GM19193 (cell line): ENCODE measurements around the gene ZNF485.

ENCODE experiments used
- POLR2A ChIP-seq: IDR thresholded peaks from 4 replicates; pipeline ENCODE4 v1.6.1; 2011; ENCODE audit not compliant: insufficient read depth, insufficient read length; ENCODE audit errors: extremely low read depth

ZNF485 gene

DNA sequence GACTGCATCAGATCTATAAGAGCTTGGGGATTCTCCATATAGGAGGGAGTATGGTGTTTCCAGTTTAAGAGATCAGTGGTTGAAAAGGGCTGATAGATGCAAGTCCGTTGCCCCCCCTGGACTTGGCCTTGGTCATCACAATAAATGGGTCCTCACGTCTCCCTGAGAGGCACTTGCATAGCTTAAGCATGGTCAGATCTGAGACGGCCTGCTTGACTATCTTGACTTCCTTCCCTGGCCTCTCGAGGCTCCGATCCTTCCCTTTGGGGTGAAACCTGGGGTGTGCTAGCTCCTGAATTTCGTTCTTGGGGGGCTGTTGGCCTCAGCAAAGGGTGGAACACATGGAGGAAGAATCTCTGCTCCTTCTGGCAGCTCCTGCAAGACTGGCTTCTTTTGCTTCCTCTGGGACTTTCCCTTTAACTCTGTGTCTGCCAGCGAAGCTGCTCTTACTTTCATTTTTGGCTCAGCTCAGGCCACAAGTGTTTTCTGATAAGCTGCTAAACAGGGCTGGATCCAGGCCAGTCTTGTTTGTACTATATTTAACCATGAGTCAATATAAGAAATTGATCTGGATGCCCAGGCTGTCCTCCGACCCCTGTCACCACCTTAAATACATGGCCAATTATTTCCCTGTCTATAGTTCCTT lies 11.2 kb upstream of the ZNF485 start:
- TF ChIP-seq POLR2A, result no peak

DNA sequence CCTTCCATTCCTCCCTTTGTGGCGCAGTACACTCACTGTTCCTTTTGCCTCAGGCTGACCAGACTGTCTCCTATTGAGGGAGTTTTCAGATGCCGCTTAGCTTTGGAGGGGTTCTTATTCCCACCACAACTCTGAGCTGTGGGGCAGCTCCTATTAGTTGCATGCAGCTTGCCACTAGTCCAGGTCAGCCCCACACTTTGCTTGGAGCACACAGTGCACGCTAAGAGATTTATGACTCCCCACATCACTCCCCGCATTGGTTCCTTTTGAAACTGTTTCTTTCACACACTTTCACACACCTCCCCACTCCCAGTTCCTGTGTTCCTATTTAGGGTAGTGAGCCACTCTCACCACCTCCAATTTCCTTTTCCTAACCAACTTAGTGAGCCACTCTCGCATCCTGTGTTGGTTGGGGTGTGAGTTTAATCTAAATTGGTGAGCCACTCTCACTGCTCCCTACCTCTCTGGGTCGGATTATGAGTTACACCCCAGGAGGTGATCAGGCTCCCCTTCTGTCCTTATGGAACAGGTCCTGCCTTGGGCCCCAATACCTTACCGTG lies 10.4 kb upstream of the ZNF485 start:
- TF ChIP-seq POLR2A, result no peak

DNA sequence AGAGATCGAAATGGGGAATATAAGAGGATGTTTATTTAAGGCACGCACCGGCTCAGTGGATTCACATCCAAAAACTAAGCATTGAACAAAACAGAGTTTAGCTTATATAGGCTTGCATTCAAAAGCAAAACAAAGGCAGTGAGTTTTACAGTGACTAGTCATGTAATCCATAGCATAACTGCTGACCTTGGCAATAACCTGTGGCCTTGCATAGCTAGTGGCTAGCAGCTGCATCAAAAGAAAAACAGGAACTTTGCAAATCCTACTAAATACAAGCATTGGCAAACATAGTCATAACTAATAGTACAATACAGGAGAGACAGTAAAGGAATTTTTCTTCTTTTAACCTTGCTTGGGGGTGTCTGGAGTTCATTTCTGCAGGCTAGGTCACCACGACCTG lies 9.7 kb upstream of the ZNF485 start:
- no peak for TF ChIP-seq POLR2A

DNA sequence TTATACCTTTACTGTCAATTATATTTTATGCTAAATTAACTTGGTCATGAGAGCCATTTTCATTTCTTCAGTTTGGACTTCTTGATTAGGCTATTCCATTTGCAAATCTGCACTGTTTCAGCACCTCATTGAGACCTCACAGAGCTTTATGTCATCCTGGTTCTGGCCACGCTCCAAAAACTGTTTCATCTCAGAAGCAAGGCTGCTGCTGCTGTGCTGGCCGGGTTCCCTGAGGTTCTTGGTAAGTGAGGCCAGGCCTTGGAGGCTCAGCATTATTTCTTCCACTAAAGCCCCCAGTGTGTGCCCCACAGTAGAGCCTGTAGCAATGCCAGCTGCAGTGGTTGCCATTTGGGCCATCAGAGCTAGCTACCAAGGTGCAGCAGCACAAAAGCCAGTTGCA lies 7.8 kb upstream of the ZNF485 start:
- TF ChIP-seq POLR2A, result no peak

DNA sequence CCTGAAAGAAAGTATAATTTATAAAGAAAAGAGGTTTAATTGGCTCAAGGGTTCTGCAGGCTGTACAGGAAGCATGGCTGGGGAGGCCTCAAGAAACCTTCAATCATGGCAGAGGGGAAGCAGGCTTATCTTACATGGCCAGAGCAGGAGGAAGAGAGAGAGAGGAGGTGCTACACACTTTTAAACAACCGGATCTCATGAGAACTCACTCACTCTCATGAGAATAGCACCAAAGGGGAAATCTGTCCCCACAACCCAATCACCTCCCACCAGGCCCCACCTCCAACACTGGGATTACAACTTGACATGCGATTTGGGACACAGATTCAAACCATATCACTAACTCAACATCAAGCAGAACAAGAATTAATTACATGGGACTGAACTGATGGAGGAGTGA lies 6.9 kb upstream of the ZNF485 start:
- TF ChIP-seq POLR2A, result no peak

DNA sequence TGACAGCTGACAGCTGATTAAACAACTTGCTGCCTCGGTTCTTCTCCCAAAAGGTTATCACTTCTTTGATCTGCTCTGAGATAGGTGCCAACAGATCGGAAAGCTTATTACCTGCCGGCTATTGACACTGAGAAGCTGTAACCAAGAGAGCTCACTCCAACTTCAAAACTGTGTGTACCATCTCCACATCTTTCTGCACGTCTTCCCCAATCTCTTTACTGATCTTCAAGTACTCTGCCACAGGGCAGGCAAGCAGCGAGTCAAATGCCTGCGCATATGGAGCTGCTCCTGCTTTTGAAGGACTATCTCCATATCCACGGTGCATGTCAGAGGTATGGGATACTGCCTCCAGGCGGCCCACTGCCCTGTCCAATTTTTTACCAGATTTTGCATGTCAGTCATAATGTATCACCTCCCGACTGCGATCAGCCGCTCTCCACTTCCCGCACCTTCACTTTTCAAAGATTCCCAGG lies 352 bp upstream of the ZNF485 start:
- TF ChIP-seq POLR2A, result no peak

DNA sequence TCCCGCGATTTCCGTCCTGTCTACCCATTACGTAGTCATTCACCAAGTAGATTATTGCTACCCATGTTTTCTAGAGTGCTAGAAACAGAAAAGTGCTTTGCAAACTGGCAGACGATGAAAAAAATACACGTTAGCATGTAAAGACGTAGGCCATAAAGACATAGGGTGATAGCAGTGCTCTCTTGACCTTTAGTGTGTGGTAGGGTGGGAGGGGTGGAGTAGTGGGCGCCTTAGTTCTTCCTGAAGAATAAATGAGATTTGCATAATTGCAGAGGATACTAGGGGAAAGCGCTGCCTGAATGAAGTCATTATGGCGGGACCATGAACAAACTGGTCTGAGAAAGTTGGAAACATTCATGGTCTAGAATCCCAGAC lies 948 bp downstream of the ZNF485 start:
- no peak for TF ChIP-seq POLR2A

DNA sequence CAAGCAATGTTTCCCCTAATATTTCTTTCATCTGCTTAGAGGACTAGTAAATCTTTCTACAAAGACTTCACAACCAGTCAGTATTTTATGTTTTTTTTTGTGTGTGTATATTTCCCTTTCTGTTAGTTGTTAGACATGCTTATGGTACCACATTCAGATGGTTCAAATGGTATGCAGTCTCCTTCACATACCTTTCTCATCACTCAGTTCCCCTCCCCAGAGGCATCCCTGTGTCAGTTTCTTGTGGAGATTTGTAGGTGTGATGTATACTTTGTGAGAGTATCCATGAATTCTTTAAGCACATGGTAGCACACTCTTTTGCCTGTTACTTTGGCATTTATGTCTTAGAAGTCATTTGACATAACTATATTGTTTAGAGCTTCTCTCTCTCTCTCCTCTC lies 4.4 kb downstream of the ZNF485 start:
- no peak for TF ChIP-seq POLR2A

DNA sequence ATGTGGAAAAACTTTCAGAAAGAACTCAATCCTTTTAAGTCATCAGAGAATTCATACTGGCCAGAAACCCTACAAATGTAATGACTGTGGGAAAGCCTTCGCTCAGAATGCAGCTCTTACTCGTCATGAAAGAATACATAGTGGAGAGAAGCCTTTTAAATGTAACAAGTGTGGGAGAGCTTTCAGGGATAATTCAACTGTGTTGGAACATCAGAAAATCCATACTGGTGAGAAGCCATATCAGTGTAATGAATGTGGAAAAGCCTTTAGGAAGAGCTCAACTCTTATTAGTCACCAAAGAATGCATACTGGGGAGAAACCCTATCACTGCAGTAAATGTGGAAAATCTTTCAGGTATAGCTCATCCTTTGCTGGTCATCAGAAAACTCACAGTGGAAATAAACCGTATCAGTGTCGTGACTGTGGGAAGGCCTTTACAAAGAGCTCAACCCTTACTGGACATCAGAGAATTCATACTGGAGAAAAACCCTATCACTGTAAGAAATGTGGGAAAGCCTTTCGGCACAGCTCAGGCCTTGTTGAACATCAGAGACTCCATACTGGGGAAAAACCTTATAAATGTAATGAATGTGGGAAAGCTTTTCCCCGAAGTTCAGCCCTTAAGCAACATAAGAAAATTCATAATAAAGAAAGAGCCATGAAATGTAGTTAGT lies 10.6 kb downstream of the ZNF485 start:
- TF ChIP-seq POLR2A, result no peak

DNA sequence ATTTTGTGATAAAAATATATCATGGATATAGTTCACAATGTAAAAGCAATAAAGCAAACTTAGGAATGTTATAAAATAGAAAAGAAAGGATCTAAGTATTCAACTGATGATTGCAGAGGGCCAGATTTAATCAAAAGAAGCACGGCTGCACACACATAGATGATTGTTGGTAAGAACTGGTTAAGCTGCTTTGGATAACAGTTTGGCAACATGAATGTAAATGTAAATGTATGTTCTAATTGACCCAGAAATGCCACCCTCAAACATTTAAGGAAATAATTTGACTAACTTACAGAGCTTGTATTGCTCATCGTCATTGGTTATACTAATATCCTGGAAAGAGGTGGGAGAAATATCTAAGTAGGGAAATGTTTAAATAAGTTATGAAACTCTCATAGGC lies 13.1 kb downstream of the ZNF485 start:
- no peak for TF ChIP-seq POLR2A

DNA sequence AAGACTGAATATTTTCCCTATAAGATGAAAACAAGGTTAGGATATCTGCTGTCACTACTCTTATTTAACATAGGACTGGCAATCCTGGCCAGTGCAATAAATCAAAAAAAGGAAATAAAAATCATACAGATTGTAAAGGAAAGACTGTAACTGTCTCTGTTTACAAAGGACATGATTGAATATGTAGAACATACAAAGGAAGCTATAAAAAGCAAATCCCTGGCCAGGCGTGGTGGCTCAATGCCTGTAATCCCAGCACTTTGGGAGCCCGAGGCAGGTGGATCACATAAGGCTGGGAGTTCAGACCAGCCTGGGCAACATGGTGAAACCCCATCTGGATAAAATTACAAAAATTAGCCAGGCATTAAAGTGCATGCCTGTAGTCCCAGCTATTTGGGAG lies 15.8 kb downstream of the ZNF485 start:
- no peak for TF ChIP-seq POLR2A

DNA sequence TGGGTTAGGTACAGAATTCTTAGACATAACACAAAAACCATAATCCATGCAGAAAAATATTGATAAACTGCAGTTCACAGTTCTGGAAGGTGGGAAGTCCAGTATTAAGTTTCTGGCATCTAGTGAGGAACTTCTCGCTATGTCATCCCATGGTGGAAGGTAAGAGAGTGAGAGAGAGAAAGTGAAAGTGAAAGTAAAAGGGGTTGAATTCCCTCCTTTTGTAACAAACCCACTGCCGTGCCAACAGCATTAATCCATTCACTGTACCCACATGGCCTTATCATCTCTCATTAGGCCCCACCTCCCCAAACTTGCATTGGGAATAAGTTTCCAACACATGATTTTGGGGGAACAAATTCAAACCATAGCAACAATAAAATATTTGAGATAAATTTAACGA lies 17.1 kb downstream of the ZNF485 start:
- TF ChIP-seq POLR2A, result no peak

DNA sequence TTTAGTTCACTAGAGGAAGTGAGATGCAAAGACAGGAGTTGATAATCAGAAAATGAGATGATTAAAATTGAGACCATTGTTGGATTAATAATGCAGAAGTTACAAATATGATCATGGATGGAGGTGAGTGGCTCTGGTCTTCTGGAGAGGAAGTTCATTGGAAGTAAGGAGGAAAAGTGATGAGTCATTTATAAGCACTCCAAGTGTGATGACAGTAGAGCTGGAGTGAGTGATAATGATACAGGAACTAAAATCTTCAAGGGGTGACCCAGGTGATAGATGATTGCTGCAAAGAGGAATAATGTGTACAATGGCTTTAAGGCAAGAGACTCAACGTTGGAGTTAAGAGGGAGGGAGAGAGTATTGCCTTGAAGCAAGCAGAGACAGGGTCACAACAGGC lies 21.7 kb downstream of the ZNF485 start:
- TF ChIP-seq POLR2A, result no peak

DNA sequence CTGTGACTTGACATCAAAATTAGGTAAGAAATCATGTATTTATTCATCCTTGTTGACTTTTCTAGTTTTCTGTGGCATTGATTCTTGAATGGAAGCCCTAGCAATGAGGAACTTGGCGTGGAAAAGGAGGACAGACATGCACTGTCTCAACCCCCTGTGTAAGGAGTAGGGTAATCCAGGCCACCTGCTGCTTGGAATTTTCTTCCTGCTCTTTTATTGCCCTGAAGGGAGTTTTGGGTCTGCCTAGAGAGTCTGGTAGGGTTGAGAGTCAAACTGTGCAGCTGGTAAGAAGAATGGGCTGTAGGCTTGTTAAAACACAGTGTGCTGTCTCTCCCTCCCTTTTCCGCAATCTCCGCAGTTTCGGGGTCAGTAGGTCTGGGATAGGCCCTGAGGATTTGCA lies 22.7 kb downstream of the ZNF485 start:
- TF ChIP-seq POLR2A, result no peak

DNA sequence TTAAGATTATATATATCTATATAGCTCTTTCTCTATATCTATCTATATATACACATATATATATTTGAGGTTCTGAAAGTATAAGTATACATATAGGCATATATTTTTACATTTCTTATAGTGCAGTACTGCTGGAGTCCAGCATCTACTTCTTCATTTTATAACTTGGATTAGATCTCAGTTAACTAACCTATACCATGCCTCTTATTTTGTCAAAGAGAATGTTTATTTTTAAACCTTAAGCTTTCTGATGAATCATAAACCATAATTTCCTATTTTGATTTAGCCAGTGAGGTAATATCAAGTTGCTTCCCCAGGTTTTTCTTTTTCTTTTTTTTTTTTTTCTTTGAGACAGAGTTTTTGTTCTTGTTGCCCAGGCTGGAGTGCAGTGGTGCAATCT lies 34.4 kb downstream of the ZNF485 start:
- no peak for TF ChIP-seq POLR2A

DNA sequence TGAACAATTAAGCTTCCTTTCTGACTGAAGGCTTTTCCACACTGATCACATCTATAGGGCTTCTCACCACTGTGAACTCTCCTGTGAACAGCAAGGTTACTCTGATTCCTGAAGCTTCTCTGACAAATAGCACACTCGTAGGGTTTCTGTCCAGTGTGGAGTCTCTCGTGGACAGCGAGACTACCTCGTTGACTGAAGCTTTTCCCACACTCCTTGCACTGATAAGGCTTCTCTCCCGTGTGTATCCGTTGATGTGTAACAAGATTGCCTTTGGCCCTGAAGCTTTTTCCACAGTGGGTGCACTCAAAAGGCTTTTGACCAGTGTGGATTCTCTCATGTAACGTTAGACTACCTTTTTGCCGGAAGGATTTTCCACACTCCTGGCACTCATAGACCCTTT lies 38.0 kb downstream of the ZNF485 start:
- TF ChIP-seq POLR2A, result no peak
